CD14-positive monocyte (primary cell): ENCODE results near the gene FRMPD4. TPM values are rescaled to one million over a fixed set of nuclear protein-coding genes. Genes with fewer than 3 reads are reported as not detected.
A peak's percentile ranks its signal among the peaks of the same experiment; 100 is the strongest.

Source experiments
- DNase-seq, 3 donors: peaks; one replicate each; pipeline ENCODE4 v3.0.0-alpha.2; 2011 to 2022
- H2AFZ ChIP-seq: 2 replicates; pipeline ENCODE4 v1.6.0; 2012; ENCODE audit warnings: mild to moderate bottlenecking, low read depth, low read length, inconsistent platforms; ENCODE audit not compliant: insufficient read depth, poor library complexity, severe bottlenecking
- H3K27ac ChIP-seq, 2 donors: 1 replicate in 1 of 2; 2 replicates in 1 of 2; pipeline ENCODE4 v1.5.1; 2012 to 2013; ENCODE audit warnings: low read length in 2 of 2, control low read depth in 1 of 2, inconsistent platforms in 1 of 2, low read depth in 1 of 2, mild to moderate bottlenecking in 1 of 2
- H3K27me3 ChIP-seq, 2 donors: one replicate each; pipeline versions ENCODE4 v1.6.0 to v1.6.1; 2011 to 2013; ENCODE audit warnings: low read length in 2 of 2; ENCODE audit not compliant: control insufficient read depth in 2 of 2, insufficient read depth in 2 of 2
- H3K36me3 ChIP-seq, 2 donors: replicated peaks in 1 of 2; 1 replicate in 1 of 2; 2 replicates in 1 of 2; pipeline versions ENCODE4 v1.5.1 to v1.6.1; 2012 to 2013; ENCODE audit warnings: low read length in 2 of 2, control low read depth in 1 of 2, inconsistent platforms in 1 of 2, mild to moderate bottlenecking in 1 of 2; ENCODE audit not compliant: insufficient read depth in 2 of 2, control insufficient read depth in 1 of 2
- H3K4me1 ChIP-seq, 2 donors: 1 replicate in 1 of 2; 2 replicates in 1 of 2; pipeline versions ENCODE4 v1.5.1 to v1.6.1; 2012 to 2013; ENCODE audit warnings: low read length in 2 of 2, control low read depth in 1 of 2, inconsistent platforms in 1 of 2, mild to moderate bottlenecking in 1 of 2, moderate library complexity in 1 of 2; ENCODE audit not compliant: insufficient read depth in 2 of 2, control insufficient read depth in 1 of 2
- H3K4me2 ChIP-seq: replicated peaks from 2 replicates; pipeline ENCODE3; 2012; ENCODE audit warnings: low read length, moderate library complexity, mild to moderate bottlenecking; ENCODE audit not compliant: poor library complexity, severe bottlenecking; ENCODE audit errors: extremely low read depth
- H3K4me3 ChIP-seq, 3 experiments: fragments of 200-600 bp in 1 of 3; sonication (generic) in 1 of 3; replicated peaks in 1 of 3; 1 replicate in 2 of 3; 2 replicates in 1 of 3; pipeline ENCODE4 v1.5.1; 2011 to 2013; ENCODE audit warnings: low read length in 3 of 3, mild to moderate bottlenecking in 3 of 3, control low read depth in 2 of 3, low read depth in 2 of 3, inconsistent platforms in 1 of 3, moderate library complexity in 1 of 3
- H3K79me2 ChIP-seq: 2 replicates; pipeline ENCODE4 v1.6.0; 2012; ENCODE audit warnings: mild to moderate bottlenecking, control low read depth, inconsistent platforms, low read length, moderate library complexity; ENCODE audit not compliant: insufficient read depth
- H3K9ac ChIP-seq: 2 replicates; pipeline ENCODE4 v1.6.0; 2017; ENCODE audit warnings: low read length, mild to moderate bottlenecking; ENCODE audit not compliant: insufficient read depth, poor library complexity, severe bottlenecking
- H3K9me3 ChIP-seq, 2 donors: replicated peaks in 1 of 2; 1 replicate in 1 of 2; 2 replicates in 1 of 2; pipeline versions ENCODE4 v1.5.1 to v1.6.1; 2012 to 2013; ENCODE audit warnings: low read length in 2 of 2, control low read depth in 1 of 2; ENCODE audit not compliant: control insufficient read depth in 1 of 2, insufficient read depth in 1 of 2
- H4K20me1 ChIP-seq: 2 replicates; pipeline ENCODE4 v1.6.0; 2012; ENCODE audit warnings: mild to moderate bottlenecking, low read length, control low read depth, moderate library complexity; ENCODE audit not compliant: insufficient read depth
- H3K27ac Mint-ChIP-seq, 7 donors: one replicate each; pipeline ENCODE4 v1.8.0; 2020; ENCODE audit warnings: mild to moderate bottlenecking in 7 of 7, mixed read lengths in 7 of 7, moderate library complexity in 6 of 7, inconsistent platforms in 2 of 7
- H3K27me3 Mint-ChIP-seq, 3 donors: one replicate each; pipeline ENCODE4 v1.8.0; 2021 to 2022; ENCODE audit warnings: low read depth in 3 of 3, mild to moderate bottlenecking in 3 of 3, mixed read lengths in 3 of 3, moderate library complexity in 3 of 3, inconsistent platforms in 1 of 3
- H3K36me3 Mint-ChIP-seq, 2 donors: one replicate each; pipeline ENCODE4 v1.8.0; 2020; ENCODE audit warnings: mixed read lengths in 2 of 2, inconsistent platforms in 1 of 2, mild to moderate bottlenecking in 1 of 2
- H3K4me1 Mint-ChIP-seq: one replicate; pipeline ENCODE4 v1.8.0; 2020; ENCODE audit warnings: mild to moderate bottlenecking, mixed read lengths
- H3K4me3 Mint-ChIP-seq, 2 donors: one replicate each; pipeline ENCODE4 v1.8.0; 2020; ENCODE audit warnings: mild to moderate bottlenecking in 2 of 2, mixed read lengths in 2 of 2, moderate library complexity in 1 of 2
- H3K9me3 Mint-ChIP-seq, 7 donors: one replicate each; pipeline ENCODE4 v1.8.0; 2020 to 2022; ENCODE audit warnings: mixed read lengths in 7 of 7, mild to moderate bottlenecking in 6 of 7, moderate library complexity in 6 of 7, inconsistent platforms in 2 of 7
- WGBS: methylation state at CpG from one replicate; pipeline ENCODE4 v1.1.5; 2013; ENCODE audit warnings: missing lambda C conversion rate; ENCODE audit not compliant: insufficient coverage; 5-methylcytosine and 5-hydroxymethylcytosine counted together
- intact Hi-C, 2 donors: fragments of 100-400 bp; cut with micrococcal nuclease; formaldehyde crosslinking; loops; one replicate each; pipeline versions ENCODE4 v1.15.0 to v1.15.1; 2023
- polyA plus RNA-seq, 3 donors: library from polyadenylated mRNA; depleted of rRNA in 1 of 3; unstranded in 2 of 3; stranded (reverse) in 1 of 3; fragments of 300-500 nt in 2 of 3; fragments of >200 nt in 1 of 3; fragmentation: Illumina TruSeq in 2 of 3; gene quantifications; 1 replicate in 2 of 3; 2 replicates in 1 of 3; pipeline ENCODE4 v1.2.3, GENCODE V29; 2012 to 2021
- TF ChIP-seq, protein P1 (sequence below): fragments of 200-600 bp; IDR thresholded peaks from one replicate; pipeline ENCODE4 v1.8.0; 2022; ENCODE audit warnings: antibody characterized with exemption, mild to moderate bottlenecking

FRMPD4 gene
- polyA plus RNA-seq, 3 donors = not detected

DNA sequence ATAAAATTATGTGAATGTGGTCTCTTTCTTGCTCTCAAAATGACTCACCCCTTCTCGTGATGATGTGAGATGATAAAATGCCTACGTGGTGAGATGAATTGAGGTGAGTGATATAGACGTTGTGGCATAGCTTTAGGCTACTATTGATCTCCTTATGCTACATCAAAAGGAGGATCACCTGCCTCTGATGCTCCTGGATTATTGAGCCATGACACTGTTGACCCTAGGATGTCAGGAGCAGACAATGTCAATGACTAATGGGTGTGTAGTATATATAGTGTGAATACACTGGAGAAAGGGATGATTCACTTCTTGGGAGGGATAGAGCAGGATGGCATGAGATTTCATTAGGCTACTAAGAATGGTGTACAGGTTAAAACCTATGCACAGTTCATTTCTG is 442.3 kb downstream of the FRMPD4 start:
- no peaks in the 10 kb centered on the region for H3K36me3 Mint-ChIP-seq
- TF ChIP-seq, protein P1, sequence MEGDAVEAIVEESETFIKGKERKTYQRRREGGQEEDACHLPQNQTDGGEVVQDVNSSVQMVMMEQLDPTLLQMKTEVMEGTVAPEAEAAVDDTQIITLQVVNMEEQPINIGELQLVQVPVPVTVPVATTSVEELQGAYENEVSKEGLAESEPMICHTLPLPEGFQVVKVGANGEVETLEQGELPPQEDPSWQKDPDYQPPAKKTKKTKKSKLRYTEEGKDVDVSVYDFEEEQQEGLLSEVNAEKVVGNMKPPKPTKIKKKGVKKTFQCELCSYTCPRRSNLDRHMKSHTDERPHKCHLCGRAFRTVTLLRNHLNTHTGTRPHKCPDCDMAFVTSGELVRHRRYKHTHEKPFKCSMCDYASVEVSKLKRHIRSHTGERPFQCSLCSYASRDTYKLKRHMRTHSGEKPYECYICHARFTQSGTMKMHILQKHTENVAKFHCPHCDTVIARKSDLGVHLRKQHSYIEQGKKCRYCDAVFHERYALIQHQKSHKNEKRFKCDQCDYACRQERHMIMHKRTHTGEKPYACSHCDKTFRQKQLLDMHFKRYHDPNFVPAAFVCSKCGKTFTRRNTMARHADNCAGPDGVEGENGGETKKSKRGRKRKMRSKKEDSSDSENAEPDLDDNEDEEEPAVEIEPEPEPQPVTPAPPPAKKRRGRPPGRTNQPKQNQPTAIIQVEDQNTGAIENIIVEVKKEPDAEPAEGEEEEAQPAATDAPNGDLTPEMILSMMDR = no peak

DNA sequence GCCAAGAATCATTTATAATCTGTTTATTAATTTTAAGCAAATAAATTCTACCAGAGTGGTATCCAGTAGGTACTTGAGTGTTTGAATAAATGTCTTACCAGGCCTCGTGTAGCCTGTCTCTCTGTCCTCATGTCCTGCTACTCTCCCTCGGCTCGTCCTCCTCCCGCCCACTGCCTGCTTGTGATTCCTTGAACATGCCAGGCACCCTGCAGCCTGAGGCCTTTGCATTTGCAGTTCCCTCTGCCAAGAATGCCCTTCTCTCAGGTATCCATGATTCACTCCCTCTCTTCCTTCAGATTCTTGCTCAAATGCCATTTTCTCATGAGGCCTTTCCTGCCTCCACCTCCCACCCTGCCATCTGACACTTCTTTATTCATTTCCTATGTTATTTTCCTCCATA is 443.3 kb downstream of the FRMPD4 start:
- Mint-ChIP-seq H3K27ac (peak overlapping the region in 1 of 7 donors; percentile 67), H3K9me3 (peaks cover 0 to 5% (median 0%) of the 10 kb centered on the region in 7 donors), H3K27me3 (peaks cover 0 to 4% (median 2%) of the 10 kb centered on the region in 3 donors), H3K36me3 (no peaks in the 10 kb centered on the region), H3K4me3 (no peak overlapping the region), H3K4me1 (no peaks in the 10 kb centered on the region)
- Histone ChIP-seq H3K9ac (no peak overlapping the region), H3K27me3 (peaks cover 0 to 2% of the 10 kb centered on the region in 2 donors), H3K4me3 (no peak overlapping the region), H2AFZ (no peak overlapping the region), H3K27ac (no peak overlapping the region), H4K20me1 (no peaks in the 10 kb centered on the region), H3K4me2 (no peak overlapping the region), H3K4me1 (no peaks in the 10 kb centered on the region), H3K9me3 (no peaks in the 10 kb centered on the region), H3K79me2 (no peaks in the 10 kb centered on the region), H3K36me3 (no peaks in the 10 kb centered on the region)
- intact Hi-C loops = no loop called here
- TF ChIP-seq, protein P1 = no peak
- DNase-seq = no peak
- 100% methylated on average over 2 of the region's 4 CpGs for WGBS

More for the DNA sequence above, 442.3 kb downstream of the FRMPD4 start:
- DNase-seq = no peak
- H3K4me2 ChIP-seq = no peak overlapping the region
- H3K79me2 ChIP-seq = no peaks in the 10 kb centered on the region
- Mint-ChIP-seq H3K27ac (no peak overlapping the region), H3K9me3 (peaks cover 0 to 5% (median 0%) of the 10 kb centered on the region in 7 donors), H3K27me3 (peaks cover 0 to 4% (median 2%) of the 10 kb centered on the region in 3 donors), H3K4me1 (no peaks in the 10 kb centered on the region), H3K4me3 (no peak overlapping the region)
- H2AFZ ChIP-seq = no peak overlapping the region
- H3K27ac ChIP-seq = no peak overlapping the region
- no peak overlapping the region for H3K9ac ChIP-seq
- H3K36me3 ChIP-seq = no peaks in the 10 kb centered on the region
- no peaks in the 10 kb centered on the region for H4K20me1 ChIP-seq
- no CpG with 5 or more reads among the region's 3 CpGs for whole genome bisulfite sequencing
- no peaks in the 10 kb centered on the region for H3K4me1 ChIP-seq
- peaks cover 0 to 2% of the 10 kb centered on the region in 2 donors for H3K27me3 ChIP-seq
- no peaks in the 10 kb centered on the region for H3K9me3 ChIP-seq
- intact Hi-C loops = no loop called here
- no peak overlapping the region for H3K4me3 ChIP-seq
